IPS DF 6.9 (cell line): ENCODE measurements around the gene MOGAT3.
A peak's percentile ranks its signal among the peaks of the same experiment; 100 is the strongest.

Experiments used
- DNase-seq: peaks from one replicate; pipeline ENCODE4 v3.0.0-alpha.2; 2013; ENCODE audit warnings: low read depth, low spot score
- H3K27ac ChIP-seq: one replicate; pipeline ENCODE4 v1.5.1; 2013; ENCODE audit warnings: low read length, control low read depth
- H3K27me3 ChIP-seq: 2 replicates; pipeline ENCODE4 v1.6.1; 2013; ENCODE audit warnings: mild to moderate bottlenecking, low read length; ENCODE audit not compliant: control insufficient read depth, insufficient read depth
- H3K36me3 ChIP-seq: 2 replicates; pipeline ENCODE4 v1.6.1; 2013; ENCODE audit warnings: low read length; ENCODE audit not compliant: control insufficient read depth, insufficient read depth
- H3K4me1 ChIP-seq: 2 replicates; pipeline ENCODE4 v1.6.1; 2013; ENCODE audit warnings: low read length; ENCODE audit not compliant: control insufficient read depth, insufficient read depth
- H3K4me3 ChIP-seq: 2 replicates; pipeline ENCODE4 v1.5.1; 2013; ENCODE audit warnings: mild to moderate bottlenecking, low read length
- H3K9me3 ChIP-seq: 2 replicates; pipeline ENCODE4 v1.6.1; 2013; ENCODE audit warnings: low read length, inconsistent platforms; ENCODE audit not compliant: control insufficient read depth, insufficient read depth
- WGBS: extraction: QIAGEN DNeasy Blood & Tissue Kit; methylation state at CpG from one replicate; pipeline ENCODE4 v1.1.7; 2013; ENCODE audit warnings: mixed read lengths, missing lambda C conversion rate; ENCODE audit not compliant: insufficient read length, insufficient coverage; 5-methylcytosine and 5-hydroxymethylcytosine counted together

Gene MOGAT3

GRCh38 chr7:101166909-101167644 is 33.8 kb downstream of the MOGAT3 start:
- no peaks in the 10 kb centered on the region for H3K36me3 ChIP-seq
- WGBS, result no CpG with 5 or more reads among the region's 19 CpGs
- H3K27me3 ChIP-seq, result peaks cover 38% of the 10 kb centered on the region
- DNase-seq, result no peak
- H3K4me1 ChIP-seq, result peaks cover 20% of the 10 kb centered on the region
- no peaks in the 10 kb centered on the region for H3K9me3 ChIP-seq
- no peak overlapping the region for H3K27ac ChIP-seq
- peak overlapping the region; percentile 16; the same call in 1 of the 2 replicates for H3K4me3 ChIP-seq

GRCh38 chr7:101166648-101166908 is 34.3 kb downstream of the MOGAT3 start:
- H3K27ac ChIP-seq, result no peak overlapping the region
- peaks cover 33% of the 10 kb centered on the region for H3K27me3 ChIP-seq
- WGBS, result no CpG with 5 or more reads among the region's 11 CpGs

GRCh38 chr7:101165958-101166647 is 34.7 kb downstream of the MOGAT3 start:
- peaks cover 17% of the 10 kb centered on the region for H3K4me1 ChIP-seq
- DNase-seq, result no peak
- no CpG with 5 or more reads among the region's 38 CpGs for WGBS
- no peaks in the 10 kb centered on the region for H3K9me3 ChIP-seq
- peak overlapping the region; percentile 16; the same call in 1 of the 2 replicates for H3K4me3 ChIP-seq
- H3K27me3 ChIP-seq, result peaks cover 28% of the 10 kb centered on the region
- no peaks in the 10 kb centered on the region for H3K36me3 ChIP-seq
- H3K27ac ChIP-seq, result no peak overlapping the region

More at GRCh38 chr7:101166648-101166908, 34.3 kb downstream of the MOGAT3 start:
- Histone ChIP-seq H3K4me1 (peaks cover 17% of the 10 kb centered on the region), H3K36me3 (no peaks in the 10 kb centered on the region), H3K4me3 (peak overlapping the region; percentile 16; the same call in 1 of the 2 replicates), H3K9me3 (no peaks in the 10 kb centered on the region)
- DNase-seq, result no peak

- no CpG with 5 or more reads among the region's 74 CpGs for WGBS
- H3K4me3 ChIP-seq, result peak within 1 kb of the TSS; percentile 17; the same call in 1 of the 2 replicates
- H3K36me3 ChIP-seq, result no peaks in the 10 kb centered on the region
- H3K9me3 ChIP-seq, result no peaks in the 10 kb centered on the region
- H3K4me1 ChIP-seq, result peaks cover 16% of the 10 kb centered on the region
- no peak for DNase-seq
- no peak within 1 kb of the TSS for H3K27ac ChIP-seq
- peaks cover 20% of the 10 kb centered on the region for H3K27me3 ChIP-seq
Observed at GRCh38 chr7:101165075-101165957, 35.5 kb downstream of the MOGAT3 start, which contains the start of gene VGF. Gene VGF, minus strand, starts transcription at chr7:101165569. Its CDS starts 726 bp downstream, at chr7:101164843.

- WGBS, result no CpG with 5 or more reads among the region's 75 CpGs
- Histone ChIP-seq H3K27me3 (peaks cover 12% of the 10 kb centered on the region), H3K27ac (no peak overlapping the region), H3K9me3 (no peaks in the 10 kb centered on the region), H3K4me3 (peak overlapping the region; percentile 17; the same call in 1 of the 2 replicates), H3K4me1 (peaks cover 18% of the 10 kb centered on the region; the same call in 1 of the 2 replicates), H3K36me3 (0 out of 2 replicates have a peak, but pooled peaks cover 4% of the 10 kb centered on the region)
- no peak for DNase-seq
Observed at GRCh38 chr7:101164071-101164840, 36.6 kb downstream of the MOGAT3 start.

GRCh38 chr7:101163279-101164070 is 37.4 kb downstream of the MOGAT3 start:
- peaks cover 8% of the 10 kb centered on the region; the same call in 1 of the 2 replicates for H3K27me3 ChIP-seq
- H3K36me3 ChIP-seq, result 0 out of 2 replicates have a peak, but pooled peaks cover 4% of the 10 kb centered on the region
- peaks cover 15% of the 10 kb centered on the region; the same call in 1 of the 2 replicates for H3K4me1 ChIP-seq
- H3K9me3 ChIP-seq, result no peaks in the 10 kb centered on the region
- no peak overlapping the region for H3K27ac ChIP-seq
- peak overlapping the region; percentile 55; the same call in 1 of the 2 replicates for H3K4me3 ChIP-seq
- WGBS, result no CpG with 5 or more reads among the region's 92 CpGs
- DNase-seq, result no peak

- Histone ChIP-seq H3K9me3 (no peaks in the 10 kb centered on the region), H3K27ac (no peak overlapping the region), H3K4me3 (peak overlapping the region; percentile 55), H3K36me3 (0 out of 2 replicates have a peak, but pooled peaks cover 7% of the 10 kb centered on the region), H3K4me1 (peaks cover 11% of the 10 kb centered on the region; the same call in 1 of the 2 replicates), H3K27me3 (peaks cover 2% of the 10 kb centered on the region; the same call in 1 of the 2 replicates)
- no peak for DNase-seq
- no CpG with 5 or more reads among the region's 74 CpGs for WGBS
Observed at GRCh38 chr7:101162551-101163278, 38.1 kb downstream of the MOGAT3 start.

- H3K4me3 ChIP-seq, result no peak overlapping the region; the same call in 1 of the 2 replicates
Observed at GRCh38 chr7:101161692-101162471, 39.0 kb downstream of the MOGAT3 start.

More at GRCh38 chr7:101161692-101162471, 39.0 kb downstream of the MOGAT3 start:
- no peaks in the 10 kb centered on the region for H3K9me3 ChIP-seq
- peaks cover 2% of the 10 kb centered on the region; the same call in 1 of the 2 replicates for H3K27me3 ChIP-seq
- H3K27ac ChIP-seq, result no peak overlapping the region
- peaks cover 9% of the 10 kb centered on the region; the same call in 1 of the 2 replicates for H3K4me1 ChIP-seq
- H3K36me3 ChIP-seq, result 0 out of 2 replicates have a peak, but pooled peaks cover 7% of the 10 kb centered on the region
- no peak for DNase-seq
- no CpG with 5 or more reads among the region's 17 CpGs for WGBS
